Ovary (tissue), 3 donors: ENCODE measurements around the gene SYNM.

Experiments used
- EP300 ChIP-seq: sonication (generic); formaldehyde crosslinking; IDR thresholded peaks from one replicate; pipeline ENCODE4 v1.6.1; 2017; ENCODE audit warnings: antibody characterized with exemption
- TF ChIP-seq, protein P1 (sequence below), 3 donors: fragments of 450-650 bp in 2 of 3; fragments of 200-600 bp in 1 of 3; IDR thresholded peaks; one replicate each; pipeline versions ENCODE4 v1.5.1 to v1.8.0; 2016 to 2022; ENCODE audit warnings: antibody characterized with exemption in 3 of 3, mild to moderate bottlenecking in 1 of 3
- donor health status: DM: no; HTN: no; CAD: no.

DNA sequence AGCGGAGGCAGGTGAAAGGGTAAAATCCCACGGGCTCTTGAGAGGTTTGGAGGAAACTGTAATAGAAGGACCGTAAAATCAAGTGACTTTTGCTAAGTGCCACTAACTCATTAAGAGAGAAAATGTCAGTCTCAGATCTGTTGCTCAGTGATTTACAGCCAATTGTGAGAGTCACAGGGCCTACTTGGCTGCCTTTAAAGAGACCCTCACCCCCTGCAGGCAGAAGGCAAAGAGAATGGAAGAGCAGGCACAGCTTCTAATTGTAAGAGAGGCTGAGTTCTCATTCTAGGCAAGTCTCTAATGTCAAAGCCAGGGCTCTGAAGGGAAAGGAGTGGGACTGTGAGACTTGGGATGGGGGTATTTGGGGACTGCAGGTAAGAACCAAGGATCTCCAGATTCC lies 9.3 kb upstream of the SYNM start:
- TF ChIP-seq, protein P1, sequence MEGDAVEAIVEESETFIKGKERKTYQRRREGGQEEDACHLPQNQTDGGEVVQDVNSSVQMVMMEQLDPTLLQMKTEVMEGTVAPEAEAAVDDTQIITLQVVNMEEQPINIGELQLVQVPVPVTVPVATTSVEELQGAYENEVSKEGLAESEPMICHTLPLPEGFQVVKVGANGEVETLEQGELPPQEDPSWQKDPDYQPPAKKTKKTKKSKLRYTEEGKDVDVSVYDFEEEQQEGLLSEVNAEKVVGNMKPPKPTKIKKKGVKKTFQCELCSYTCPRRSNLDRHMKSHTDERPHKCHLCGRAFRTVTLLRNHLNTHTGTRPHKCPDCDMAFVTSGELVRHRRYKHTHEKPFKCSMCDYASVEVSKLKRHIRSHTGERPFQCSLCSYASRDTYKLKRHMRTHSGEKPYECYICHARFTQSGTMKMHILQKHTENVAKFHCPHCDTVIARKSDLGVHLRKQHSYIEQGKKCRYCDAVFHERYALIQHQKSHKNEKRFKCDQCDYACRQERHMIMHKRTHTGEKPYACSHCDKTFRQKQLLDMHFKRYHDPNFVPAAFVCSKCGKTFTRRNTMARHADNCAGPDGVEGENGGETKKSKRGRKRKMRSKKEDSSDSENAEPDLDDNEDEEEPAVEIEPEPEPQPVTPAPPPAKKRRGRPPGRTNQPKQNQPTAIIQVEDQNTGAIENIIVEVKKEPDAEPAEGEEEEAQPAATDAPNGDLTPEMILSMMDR (IDR thresholded peaks at IDR 0.05): no peak
- TF ChIP-seq EP300: no peak
